HepG2 (cell line): ENCODE data around the gene NFKBIA. TPM values are rescaled to one million over a fixed set of nuclear protein-coding genes. Genes with fewer than 3 reads are reported as not detected.

Experiments used
- CENPT ChIP-seq: sonication (generic); formaldehyde crosslinking; IDR thresholded peaks from 2 replicates; pipeline ENCODE4 v1.8.0; 2022; ENCODE audit warnings: low read depth, mild to moderate bottlenecking, moderate library complexity, missing genetic modification reagents
- EED ChIP-seq: sonication (generic); formaldehyde crosslinking; IDR thresholded peaks from 2 replicates; pipeline ENCODE4 v1.5.0; 2020; ENCODE audit warnings: mild to moderate bottlenecking, missing genetic modification reagents
- FOXA1 ChIP-seq, 2 experiments: fragments of 450-650 bp in 1 of 2; sonication (generic) in 1 of 2; formaldehyde crosslinking in 1 of 2; IDR thresholded peaks; 2 replicates each; pipeline versions ENCODE4 v1.4.0 to v1.6.1; 2016 to 2020; ENCODE audit warnings: missing genetic modification reagents in 1 of 2
- KDM2A ChIP-seq: sonication (generic); formaldehyde crosslinking; IDR thresholded peaks from 2 replicates; pipeline ENCODE4 v1.4.0; 2020; ENCODE audit warnings: low read depth, missing genetic modification reagents, borderline replicate concordance
- KLF13 ChIP-seq: sonication (generic); formaldehyde crosslinking; IDR thresholded peaks from 2 replicates; pipeline ENCODE4 v1.4.0; 2020; ENCODE audit warnings: mild to moderate bottlenecking, missing genetic modification reagents
- NFKB2 ChIP-seq: sonication (generic); formaldehyde crosslinking; IDR thresholded peaks from 2 replicates; pipeline ENCODE4 v1.4.0; 2020; ENCODE audit warnings: missing genetic modification reagents, borderline replicate concordance
- TBX2 ChIP-seq: sonication (generic); formaldehyde crosslinking; IDR thresholded peaks from 2 replicates; pipeline ENCODE4 v1.5.0; 2020; ENCODE audit warnings: missing genetic modification reagents, mild to moderate bottlenecking, borderline replicate concordance
- ZNF225 ChIP-seq: sonication (generic); formaldehyde crosslinking; IDR thresholded peaks from 2 replicates; pipeline ENCODE4 v1.4.0; 2020; ENCODE audit warnings: mild to moderate bottlenecking, missing genetic modification reagents
- ZNF761 ChIP-seq: sonication (generic); formaldehyde crosslinking; conservative IDR thresholded peaks from 2 replicates; pipeline ENCODE4 v1.4.0; 2020; ENCODE audit warnings: mild to moderate bottlenecking, missing genetic modification reagents
- ZNF780A ChIP-seq: sonication (generic); formaldehyde crosslinking; IDR thresholded peaks from 2 replicates; pipeline ENCODE4 v1.8.0; 2022; ENCODE audit warnings: mild to moderate bottlenecking, missing genetic modification reagents, moderate library complexity
- ZNF883 ChIP-seq: sonication (generic); formaldehyde crosslinking; IDR thresholded peaks from 2 replicates; pipeline ENCODE4 v1.5.1; 2020; ENCODE audit warnings: mild to moderate bottlenecking, missing genetic modification reagents; ENCODE audit errors: not compliant biosample characterization
- polyA plus RNA-seq, 8 experiments: library from polyadenylated mRNA; depleted of rRNA in 3 of 8; stranded (reverse) in 7 of 8; unstranded in 1 of 8; fragments of >200 nt; fragmentation: Illumina TruSeq in 4 of 8; extraction: Trizol in 4 of 8; gene quantifications; 2 replicates each; pipeline versions ENCODE4 v1.2.1 to v1.2.3, GENCODE V29; 2011 to 2016; ENCODE audit warnings: low read depth in 4 of 8, missing spikeins in 1 of 8, mixed read lengths in 1 of 8; ENCODE audit not compliant: insufficient read depth in 1 of 8
- total RNA-seq, 5 experiments: library from RNA; depleted of rRNA; stranded (reverse); fragments of >200 nt; fragmentation: Illumina TruSeq; extraction: Trizol; gene quantifications; 2 replicates each; pipeline ENCODE4 v1.2.3, GENCODE V29; 2016; ENCODE audit warnings: low read depth in 1 of 5
- TF ChIP-seq, protein P1 (sequence below): sonication (generic); formaldehyde crosslinking; conservative IDR thresholded peaks from 2 replicates; pipeline ENCODE4 v1.4.0; 2020; ENCODE audit warnings: mild to moderate bottlenecking, missing genetic modification reagents, moderate library complexity
- TF ChIP-seq, protein P2 (sequence below): sonication (generic); formaldehyde crosslinking; IDR thresholded peaks from 2 replicates; pipeline ENCODE4 v1.9.0; 2022; ENCODE audit warnings: missing genetic modification reagents, mild to moderate bottlenecking, borderline replicate concordance
- TF ChIP-seq, protein P3 (sequence below): sonication (generic); formaldehyde crosslinking; IDR thresholded peaks from 2 replicates; pipeline ENCODE4 v1.8.0; 2022; ENCODE audit warnings: mild to moderate bottlenecking, missing genetic modification reagents; ENCODE audit not compliant: insufficient replicate concordance
- TF ChIP-seq, protein P4 (sequence below): sonication (generic); formaldehyde crosslinking; IDR thresholded peaks from 2 replicates; pipeline ENCODE4 v1.8.0; 2022; ENCODE audit warnings: mild to moderate bottlenecking, missing genetic modification reagents, borderline replicate concordance
- TF ChIP-seq, protein P5 (sequence below): sonication (generic); formaldehyde crosslinking; IDR thresholded peaks from 2 replicates; pipeline ENCODE4 v1.4.0; 2020; ENCODE audit warnings: missing genetic modification reagents, mild to moderate bottlenecking, borderline replicate concordance

Gene NFKBIA
- total and polyA plus RNA-seq, 2 of the 13 experiments (the other 11 are each of a cell fraction or from before 2014, with no cell fraction given) = 197 to 319 TPM

DNA sequence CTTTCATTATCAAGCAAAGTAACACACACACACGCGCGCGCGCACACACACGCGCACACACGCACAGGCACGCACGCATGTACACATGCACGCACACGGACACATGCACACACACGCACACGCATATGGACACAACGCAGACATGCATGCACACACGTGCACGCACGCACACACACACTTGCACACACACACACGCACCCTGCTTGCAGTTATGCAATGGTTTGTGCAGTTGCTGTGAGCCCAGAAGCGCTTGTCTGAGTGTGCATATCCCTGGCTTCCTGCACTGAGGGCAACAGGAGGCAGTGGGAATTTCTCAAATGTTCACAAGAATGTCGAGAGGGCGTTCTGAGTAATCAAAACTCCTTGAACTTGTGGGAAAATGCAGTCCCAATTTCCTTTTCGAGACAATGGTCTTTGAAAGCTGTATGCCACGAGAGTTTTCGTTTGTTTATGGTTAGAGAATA, 41.6 kb downstream of the NFKBIA start (continued):
- TF ChIP-seq, protein P1, sequence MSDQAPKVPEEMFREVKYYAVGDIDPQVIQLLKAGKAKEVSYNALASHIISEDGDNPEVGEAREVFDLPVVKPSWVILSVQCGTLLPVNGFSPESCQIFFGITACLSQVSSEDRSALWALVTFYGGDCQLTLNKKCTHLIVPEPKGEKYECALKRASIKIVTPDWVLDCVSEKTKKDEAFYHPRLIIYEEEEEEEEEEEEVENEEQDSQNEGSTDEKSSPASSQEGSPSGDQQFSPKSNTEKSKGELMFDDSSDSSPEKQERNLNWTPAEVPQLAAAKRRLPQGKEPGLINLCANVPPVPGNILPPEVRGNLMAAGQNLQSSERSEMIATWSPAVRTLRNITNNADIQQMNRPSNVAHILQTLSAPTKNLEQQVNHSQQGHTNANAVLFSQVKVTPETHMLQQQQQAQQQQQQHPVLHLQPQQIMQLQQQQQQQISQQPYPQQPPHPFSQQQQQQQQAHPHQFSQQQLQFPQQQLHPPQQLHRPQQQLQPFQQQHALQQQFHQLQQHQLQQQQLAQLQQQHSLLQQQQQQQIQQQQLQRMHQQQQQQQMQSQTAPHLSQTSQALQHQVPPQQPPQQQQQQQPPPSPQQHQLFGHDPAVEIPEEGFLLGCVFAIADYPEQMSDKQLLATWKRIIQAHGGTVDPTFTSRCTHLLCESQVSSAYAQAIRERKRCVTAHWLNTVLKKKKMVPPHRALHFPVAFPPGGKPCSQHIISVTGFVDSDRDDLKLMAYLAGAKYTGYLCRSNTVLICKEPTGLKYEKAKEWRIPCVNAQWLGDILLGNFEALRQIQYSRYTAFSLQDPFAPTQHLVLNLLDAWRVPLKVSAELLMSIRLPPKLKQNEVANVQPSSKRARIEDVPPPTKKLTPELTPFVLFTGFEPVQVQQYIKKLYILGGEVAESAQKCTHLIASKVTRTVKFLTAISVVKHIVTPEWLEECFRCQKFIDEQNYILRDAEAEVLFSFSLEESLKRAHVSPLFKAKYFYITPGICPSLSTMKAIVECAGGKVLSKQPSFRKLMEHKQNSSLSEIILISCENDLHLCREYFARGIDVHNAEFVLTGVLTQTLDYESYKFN = no peak
- TF ChIP-seq TBX2 = no peak
- TF ChIP-seq, protein P2, sequence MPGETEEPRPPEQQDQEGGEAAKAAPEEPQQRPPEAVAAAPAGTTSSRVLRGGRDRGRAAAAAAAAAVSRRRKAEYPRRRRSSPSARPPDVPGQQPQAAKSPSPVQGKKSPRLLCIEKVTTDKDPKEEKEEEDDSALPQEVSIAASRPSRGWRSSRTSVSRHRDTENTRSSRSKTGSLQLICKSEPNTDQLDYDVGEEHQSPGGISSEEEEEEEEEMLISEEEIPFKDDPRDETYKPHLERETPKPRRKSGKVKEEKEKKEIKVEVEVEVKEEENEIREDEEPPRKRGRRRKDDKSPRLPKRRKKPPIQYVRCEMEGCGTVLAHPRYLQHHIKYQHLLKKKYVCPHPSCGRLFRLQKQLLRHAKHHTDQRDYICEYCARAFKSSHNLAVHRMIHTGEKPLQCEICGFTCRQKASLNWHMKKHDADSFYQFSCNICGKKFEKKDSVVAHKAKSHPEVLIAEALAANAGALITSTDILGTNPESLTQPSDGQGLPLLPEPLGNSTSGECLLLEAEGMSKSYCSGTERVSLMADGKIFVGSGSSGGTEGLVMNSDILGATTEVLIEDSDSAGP = peak; percentile 20; the same call in 1 of the 2 replicates
- no peak for TF ChIP-seq ZNF883 (CRISPR knock-in tag)
- TF ChIP-seq, protein P3, sequence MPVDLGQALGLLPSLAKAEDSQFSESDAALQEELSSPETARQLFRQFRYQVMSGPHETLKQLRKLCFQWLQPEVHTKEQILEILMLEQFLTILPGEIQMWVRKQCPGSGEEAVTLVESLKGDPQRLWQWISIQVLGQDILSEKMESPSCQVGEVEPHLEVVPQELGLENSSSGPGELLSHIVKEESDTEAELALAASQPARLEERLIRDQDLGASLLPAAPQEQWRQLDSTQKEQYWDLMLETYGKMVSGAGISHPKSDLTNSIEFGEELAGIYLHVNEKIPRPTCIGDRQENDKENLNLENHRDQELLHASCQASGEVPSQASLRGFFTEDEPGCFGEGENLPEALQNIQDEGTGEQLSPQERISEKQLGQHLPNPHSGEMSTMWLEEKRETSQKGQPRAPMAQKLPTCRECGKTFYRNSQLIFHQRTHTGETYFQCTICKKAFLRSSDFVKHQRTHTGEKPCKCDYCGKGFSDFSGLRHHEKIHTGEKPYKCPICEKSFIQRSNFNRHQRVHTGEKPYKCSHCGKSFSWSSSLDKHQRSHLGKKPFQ (CRISPR knock-in tag) = no peak
- TF ChIP-seq, protein P4, sequence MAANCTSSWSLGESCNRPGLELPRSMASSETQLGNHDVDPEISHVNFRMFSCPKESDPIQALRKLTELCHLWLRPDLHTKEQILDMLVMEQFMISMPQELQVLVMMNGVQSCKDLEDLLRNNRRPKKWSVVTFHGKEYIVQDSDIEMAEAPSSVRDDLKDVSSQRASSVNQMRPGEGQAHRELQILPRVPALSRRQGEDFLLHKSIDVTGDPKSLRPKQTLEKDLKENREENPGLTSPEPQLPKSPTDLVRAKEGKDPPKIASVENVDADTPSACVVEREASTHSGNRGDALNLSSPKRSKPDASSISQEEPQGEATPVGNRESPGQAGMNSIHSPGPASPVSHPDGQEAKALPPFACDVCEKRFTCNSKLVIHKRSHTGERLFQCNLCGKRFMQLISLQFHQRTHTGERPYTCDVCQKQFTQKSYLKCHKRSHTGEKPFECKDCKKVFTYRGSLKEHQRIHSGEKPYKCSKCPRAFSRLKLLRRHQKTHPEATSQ = no peak
- TF ChIP-seq EED = no peak
- 0 out of 2 replicates have a peak, but pooled peaks have one; percentile 35 for TF ChIP-seq ZNF761
- 0 out of 2 replicates have a peak, but pooled peaks have one; percentile 66 for TF ChIP-seq CENPT (CRISPR knock-in tag)
- no peak for TF ChIP-seq FOXA1 (IDR thresholded peaks at IDR 0.05)
- peak; percentile 22; the same call in 1 of the 2 replicates for TF ChIP-seq FOXA1 (CRISPR knock-in tag; IDR thresholded peaks at IDR 0.05)
- TF ChIP-seq, protein P5, sequence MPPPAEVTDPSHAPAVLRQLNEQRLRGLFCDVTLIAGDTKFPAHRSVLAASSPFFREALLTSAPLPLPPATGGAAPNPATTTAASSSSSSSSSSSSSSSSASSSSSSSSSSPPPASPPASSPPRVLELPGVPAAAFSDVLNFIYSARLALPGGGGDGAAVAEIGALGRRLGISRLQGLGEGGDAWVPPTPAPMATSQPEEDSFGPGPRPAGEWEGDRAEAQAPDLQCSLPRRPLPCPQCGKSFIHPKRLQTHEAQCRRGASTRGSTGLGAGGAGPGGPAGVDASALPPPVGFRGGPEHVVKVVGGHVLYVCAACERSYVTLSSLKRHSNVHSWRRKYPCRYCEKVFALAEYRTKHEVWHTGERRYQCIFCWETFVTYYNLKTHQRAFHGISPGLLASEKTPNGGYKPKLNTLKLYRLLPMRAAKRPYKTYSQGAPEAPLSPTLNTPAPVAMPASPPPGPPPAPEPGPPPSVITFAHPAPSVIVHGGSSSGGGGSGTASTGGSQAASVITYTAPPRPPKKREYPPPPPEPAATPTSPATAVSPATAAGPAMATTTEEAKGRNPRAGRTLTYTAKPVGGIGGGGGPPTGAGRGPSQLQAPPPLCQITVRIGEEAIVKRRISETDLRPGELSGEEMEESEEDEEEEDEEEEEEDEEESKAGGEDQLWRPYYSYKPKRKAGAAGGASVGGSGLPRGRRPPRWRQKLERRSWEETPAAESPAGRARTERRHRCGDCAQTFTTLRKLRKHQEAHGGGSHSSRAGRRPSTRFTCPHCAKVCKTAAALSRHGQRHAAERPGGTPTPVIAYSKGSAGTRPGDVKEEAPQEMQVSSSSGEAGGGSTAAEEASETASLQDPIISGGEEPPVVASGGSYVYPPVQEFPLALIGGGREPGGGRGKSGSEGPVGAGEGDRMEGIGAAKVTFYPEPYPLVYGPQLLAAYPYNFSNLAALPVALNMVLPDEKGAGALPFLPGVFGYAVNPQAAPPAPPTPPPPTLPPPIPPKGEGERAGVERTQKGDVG (CRISPR knock-in tag) = peak; percentile 89; the same call in 1 of the 2 replicates
- TF ChIP-seq ZNF225 (CRISPR knock-in tag) = peak; percentile 69; the same call in 1 of the 2 replicates
- TF ChIP-seq NFKB2 (CRISPR knock-in tag) = peak; percentile 47; the same call in 1 of the 2 replicates
- TF ChIP-seq ZNF780A = peak; percentile 53; the same call in 1 of the 2 replicates
- 0 out of 2 replicates have a peak, but pooled peaks have one; percentile 37 for TF ChIP-seq KLF13 (CRISPR knock-in tag)
- no peak for TF ChIP-seq KDM2A (CRISPR knock-in tag)
